SK-N-SH treated with all-trans-retinoic acid at 6 μM for 48 hours (cell line): ENCODE data around the gene NUP62CL.

Experiments
- CREB5 ChIP-seq: fragments of 250-450 bp; sonication (Bioruptor Pico); IDR thresholded peaks from 2 replicates; pipeline ENCODE4 v1.5.1; 2020; ENCODE audit warnings: low read depth, mild to moderate bottlenecking, moderate library complexity
- CSDC2 ChIP-seq: fragments of 250-450 bp; sonication (Bioruptor Pico); IDR thresholded peaks from 2 replicates; pipeline ENCODE4 v1.5.0; 2020; ENCODE audit warnings: mild to moderate bottlenecking, moderate library complexity
- PATZ1 ChIP-seq: fragments of 250-450 bp; sonication (Bioruptor Pico); IDR thresholded peaks from 2 replicates; pipeline ENCODE4 v1.8.0; 2020; ENCODE audit warnings: mild to moderate bottlenecking, moderate library complexity, borderline replicate concordance

GRCh38 chrX:107146670-107147069 is 59.6 kb downstream of the NUP62CL start:
- TF ChIP-seq CREB5 (CRISPR knock-in tag) (no peak), PATZ1 (no peak), CSDC2 (CRISPR knock-in tag) (no peak)
